ENCODE results near the gene COQ2.

- TF ChIP-seq GATA2 (IDR thresholded peaks at IDR 0.05; ENCODE audit: low read depth, low read length) = no peak
- no peak for TF ChIP-seq GATA3 (IDR thresholded peaks at IDR 0.05; ENCODE audit: low read depth, low read length)
These were observed 70.5 kb downstream of the COQ2 start for GRCh38 chr4:83214079-83214478.
